Activated CD8-positive, alpha-beta memory T cell treated with anti-CD3 and anti-CD28 coated beads, Interleukin-2, amount 50 U/mL, for 4 hours (primary cell): ENCODE measurements around the gene GDF7.
"Not testable (repeated sequence)": the region's sequence is repeated elsewhere in the genome, so short reads cannot be mapped to it uniquely, and the experiment has no call there.

Experiments used
- DNase-seq: peaks from one replicate; pipeline ENCODE4 v3.0.0-alpha.2; 2020

GDF7 gene

GRCh38 chr2:20706786-20707185 is 39.8 kb downstream of the GDF7 start:
- DNase-seq: no peak

GRCh38 chr2:20707601-20708000 is 40.7 kb downstream of the GDF7 start:
- no peak for DNase-seq

- DNase-seq: not testable (repeated sequence)
Measured at GRCh38 chr2:20711641-20712040, 44.7 kb downstream of the GDF7 start.

- DNase-seq: not testable (repeated sequence)
Measured at GRCh38 chr2:20713585-20713984, 46.6 kb downstream of the GDF7 start.

GRCh38 chr2:20714412-20714811 is 47.5 kb downstream of the GDF7 start:
- DNase-seq: not testable (repeated sequence)

GRCh38 chr2:20716164-20716563 is 49.2 kb downstream of the GDF7 start:
- not testable (repeated sequence) for DNase-seq

- no peak for DNase-seq
Measured at GRCh38 chr2:20717641-20718040, 50.7 kb downstream of the GDF7 start.

GRCh38 chr2:20722592-20723240 is 55.8 kb downstream of the GDF7 start:
- no peak for DNase-seq

GRCh38 chr2:20723543-20723942 is 56.6 kb downstream of the GDF7 start:
- no peak for DNase-seq

GRCh38 chr2:20724500-20725053 is 57.6 kb downstream of the GDF7 start:
- no peak for DNase-seq

- no peak for DNase-seq
Measured at GRCh38 chr2:20725782-20726181, 58.8 kb downstream of the GDF7 start.

GRCh38 chr2:20726913-20727312 is 60.0 kb downstream of the GDF7 start:
- DNase-seq: no peak

GRCh38 chr2:20728114-20728758 is 61.3 kb downstream of the GDF7 start:
- no peak for DNase-seq
